GM12878 (cell line): Measurements from ENCODE around the gene ANKS1A.

Experiments
- CTCF ChIP-seq, 3 experiments: IDR thresholded peaks in 2 of 3; conservative IDR thresholded peaks in 1 of 3; 2 replicates each; pipeline ENCODE4 v1.5.1; 2011; ENCODE audit warnings: low read depth in 3 of 3, low read length in 3 of 3, mild to moderate bottlenecking in 3 of 3, control low read depth in 2 of 3, moderate library complexity in 2 of 3, inconsistent platforms in 1 of 3, mixed read lengths in 1 of 3; ENCODE audit not compliant: control insufficient read depth in 2 of 3, insufficient read depth in 1 of 3; ENCODE audit errors: extremely low read depth in 1 of 3
- IKZF2 ChIP-seq, 2 experiments: fragments of 450-650 bp; IDR thresholded peaks; 2 replicates each; pipeline ENCODE4 v1.6.1; 2017; ENCODE audit warnings: mild to moderate bottlenecking in 2 of 2, moderate library complexity in 2 of 2
- JUND ChIP-seq: IDR thresholded peaks from 2 replicates; pipeline ENCODE4 v1.6.1; 2012; ENCODE audit warnings: low read depth, mild to moderate bottlenecking, low read length, improper control_type of control experiment, moderate library complexity
- LARP7 ChIP-seq: fragments of 450-650 bp; IDR thresholded peaks from 2 replicates; pipeline ENCODE4 v1.6.1; 2017; ENCODE audit warnings: mild to moderate bottlenecking
- PAX5 ChIP-seq: IDR thresholded peaks from 2 replicates; pipeline ENCODE4 v1.6.1; 2011; ENCODE audit warnings: low read depth, low read length, borderline replicate concordance
- PML ChIP-seq: IDR thresholded peaks from 2 replicates; pipeline ENCODE4 v1.6.1; 2012; ENCODE audit warnings: low read length, inconsistent platforms
- POLR2A ChIP-seq: IDR thresholded peaks from 2 replicates; pipeline ENCODE4 v1.6.1; 2011; ENCODE audit warnings: low read depth, mild to moderate bottlenecking, low read length
- POLR2AphosphoS5 ChIP-seq: IDR thresholded peaks from 2 replicates; pipeline ENCODE4 v1.6.1; 2011; ENCODE audit warnings: mild to moderate bottlenecking, low read length, inconsistent platforms
- RBBP5 ChIP-seq: fragments of 200-600 bp; sonication (generic); conservative IDR thresholded peaks from 2 replicates; pipeline ENCODE4 v1.6.1; 2016
- SMC3 ChIP-seq: IDR thresholded peaks from 2 replicates; pipeline ENCODE4 v1.6.1; 2011; ENCODE audit warnings: low read length, improper control_type of control experiment, borderline replicate concordance
- ZBTB40 ChIP-seq: fragments of 450-650 bp; IDR thresholded peaks from 2 replicates; pipeline ENCODE4 v1.6.1; 2016; ENCODE audit warnings: mild to moderate bottlenecking, moderate library complexity, borderline replicate concordance
- ZNF24 ChIP-seq: fragments of 450-650 bp; IDR thresholded peaks from 2 replicates; pipeline ENCODE4 v1.6.1; 2017; ENCODE audit warnings: antibody characterized with exemption, mild to moderate bottlenecking
- TF ChIP-seq, protein P1 (sequence below): IDR thresholded peaks from 2 replicates; pipeline ENCODE4 v1.6.1; 2011; ENCODE audit warnings: mild to moderate bottlenecking, low read depth, low read length, moderate library complexity; ENCODE audit not compliant: insufficient replicate concordance
- TF ChIP-seq, protein P2 (sequence below): fragments of 450-650 bp; IDR thresholded peaks from 2 replicates; pipeline ENCODE4 v1.6.1; 2017; ENCODE audit warnings: mild to moderate bottlenecking

GRCh38 chr6:34949636-34950035, 60.6 kb downstream of the ANKS1A start:
- TF ChIP-seq IKZF2 (IDR thresholded peaks at IDR 0.05) (no peak), JUND (no peak), LARP7 (no peak), RBBP5 (no peak), SMC3 (no peak), ZBTB40 (no peak), PML (no peak), CTCF (IDR thresholded peaks at IDR 0.05 in 2 of 3, conservative IDR thresholded peaks at IDR 0.05 in 1 of 3; ENCODE audit: control insufficient read depth in 2 of 3, extremely low read depth in 1 of 3, insufficient read depth in 1 of 3, low read depth in 3 of 3, low read length in 3 of 3) (no peak), POLR2A (no peak), PAX5 (no peak), ZNF24 (no peak), POLR2AphosphoS5 (no peak)
- TF ChIP-seq, protein P1, sequence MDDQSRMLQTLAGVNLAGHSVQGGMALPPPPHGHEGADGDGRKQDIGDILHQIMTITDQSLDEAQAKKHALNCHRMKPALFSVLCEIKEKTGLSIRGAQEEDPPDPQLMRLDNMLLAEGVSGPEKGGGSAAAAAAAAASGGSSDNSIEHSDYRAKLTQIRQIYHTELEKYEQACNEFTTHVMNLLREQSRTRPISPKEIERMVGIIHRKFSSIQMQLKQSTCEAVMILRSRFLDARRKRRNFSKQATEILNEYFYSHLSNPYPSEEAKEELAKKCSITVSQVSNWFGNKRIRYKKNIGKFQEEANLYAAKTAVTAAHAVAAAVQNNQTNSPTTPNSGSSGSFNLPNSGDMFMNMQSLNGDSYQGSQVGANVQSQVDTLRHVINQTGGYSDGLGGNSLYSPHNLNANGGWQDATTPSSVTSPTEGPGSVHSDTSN, result no peak
- TF ChIP-seq, protein P2, sequence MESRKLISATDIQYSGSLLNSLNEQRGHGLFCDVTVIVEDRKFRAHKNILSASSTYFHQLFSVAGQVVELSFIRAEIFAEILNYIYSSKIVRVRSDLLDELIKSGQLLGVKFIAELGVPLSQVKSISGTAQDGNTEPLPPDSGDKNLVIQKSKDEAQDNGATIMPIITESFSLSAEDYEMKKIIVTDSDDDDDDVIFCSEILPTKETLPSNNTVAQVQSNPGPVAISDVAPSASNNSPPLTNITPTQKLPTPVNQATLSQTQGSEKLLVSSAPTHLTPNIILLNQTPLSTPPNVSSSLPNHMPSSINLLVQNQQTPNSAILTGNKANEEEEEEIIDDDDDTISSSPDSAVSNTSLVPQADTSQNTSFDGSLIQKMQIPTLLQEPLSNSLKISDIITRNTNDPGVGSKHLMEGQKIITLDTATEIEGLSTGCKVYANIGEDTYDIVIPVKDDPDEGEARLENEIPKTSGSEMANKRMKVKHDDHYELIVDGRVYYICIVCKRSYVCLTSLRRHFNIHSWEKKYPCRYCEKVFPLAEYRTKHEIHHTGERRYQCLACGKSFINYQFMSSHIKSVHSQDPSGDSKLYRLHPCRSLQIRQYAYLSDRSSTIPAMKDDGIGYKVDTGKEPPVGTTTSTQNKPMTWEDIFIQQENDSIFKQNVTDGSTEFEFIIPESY, result no peak
